SK-N-SH (cell line): ENCODE results near the gene RNLS. TPM values are rescaled to one million over a fixed set of nuclear protein-coding genes. Genes with fewer than 3 reads are reported as not detected.

ENCODE experiments used
- CTCF ChIA-PET: fragments of 300-600, 350-600 bp; formaldehyde crosslinking; extraction: SDS; loops from one replicate; lab custom pipeline; 2021; lab: Yijun Ruan, JAX
- POLR2A ChIA-PET: fragments of 350-600 bp; sonication (Branson Sonifier 250); formaldehyde crosslinking; extraction: SDS; loops from one replicate; lab custom pipeline; 2020; ENCODE audit warnings: antibody characterized with exemption, inconsistent platforms; lab: Yijun Ruan, JAX
- DNase-seq: peaks from one replicate; pipeline ENCODE4 v3.0.0; 2012
- H2AFZ ChIP-seq: fragments of 200-600 bp; sonication (generic); 2 replicates; pipeline ENCODE4 v1.8.1; 2016; ENCODE audit warnings: antibody characterized with exemption, mild to moderate bottlenecking, low read depth
- H3F3A ChIP-seq: fragments of 200-600 bp; sonication (generic); replicated peaks from 2 replicates; pipeline ENCODE3; 2016; ENCODE audit warnings: antibody characterized with exemption, mild to moderate bottlenecking; ENCODE audit not compliant: insufficient read depth
- H3K27ac ChIP-seq, 2 experiments: fragments of 200-500 bp in 1 of 2; fragments of 200-600 bp in 1 of 2; sonication (Bioruptor generic) in 1 of 2; sonication (generic), shearing (Covaris generic) in 1 of 2; 2 replicates each; pipeline versions ENCODE4 v1.5.1 to v1.6.1; 2014 to 2016; ENCODE audit warnings: low read depth in 2 of 2, inconsistent platforms in 1 of 2, low read length in 1 of 2, mild to moderate bottlenecking in 1 of 2, mixed read lengths in 1 of 2
- H3K27me3 ChIP-seq: fragments of 200-600 bp; sonication (generic), shearing (Covaris generic); 2 replicates; pipeline ENCODE4 v1.6.1; 2016; ENCODE audit warnings: mixed run types; ENCODE audit not compliant: insufficient read depth
- H3K36me3 ChIP-seq, 2 experiments: fragments of 200-500 bp in 1 of 2; fragments of 200-600 bp in 1 of 2; sonication (Bioruptor generic) in 1 of 2; sonication (generic) in 1 of 2; replicated peaks in 1 of 2; 2 replicates each; pipeline versions ENCODE3 to v1.5.1; 2014 to 2016; ENCODE audit warnings: low read length in 1 of 2, mild to moderate bottlenecking in 1 of 2; ENCODE audit not compliant: insufficient read depth in 2 of 2, control insufficient read depth in 1 of 2
- H3K4me1 ChIP-seq, 2 experiments: fragments of 200-500 bp in 1 of 2; fragments of 200-600 bp in 1 of 2; sonication (Bioruptor generic) in 1 of 2; sonication (generic), shearing (Covaris generic) in 1 of 2; 2 replicates each; pipeline versions ENCODE4 v1.5.1 to v1.6.1; 2014 to 2016; ENCODE audit warnings: low read depth in 1 of 2, low read length in 1 of 2, mixed run types in 1 of 2; ENCODE audit not compliant: insufficient read depth in 2 of 2, control insufficient read depth in 1 of 2
- H3K4me2 ChIP-seq: fragments of 200-600 bp; sonication (generic), shearing (Covaris generic); 2 replicates; pipeline ENCODE4 v1.6.1; 2017; ENCODE audit warnings: mixed run types
- H3K4me3 ChIP-seq, 2 experiments: fragments of 200-500 bp in 1 of 2; fragments of 200-600 bp in 1 of 2; sonication (Bioruptor generic) in 1 of 2; sonication (generic), shearing (Covaris generic) in 1 of 2; 2 replicates each; pipeline versions ENCODE4 v1.5.1 to v1.8.1; 2014 to 2016; ENCODE audit warnings: low read depth in 2 of 2, inconsistent platforms in 1 of 2, low read length in 1 of 2, mild to moderate bottlenecking in 1 of 2, mixed read lengths in 1 of 2, moderate library complexity in 1 of 2
- H3K79me2 ChIP-seq: fragments of 200-600 bp; sonication (generic); 2 replicates; pipeline ENCODE4 v1.8.1; 2017; ENCODE audit warnings: mild to moderate bottlenecking; ENCODE audit not compliant: insufficient read depth
- H3K9ac ChIP-seq: fragments of 200-600 bp; sonication (generic); 2 replicates; pipeline ENCODE4 v1.6.1; 2017; ENCODE audit warnings: mixed run types
- H3K9me2 ChIP-seq: fragments of 200-600 bp; sonication (generic); 2 replicates; pipeline ENCODE4 v1.6.1; 2017; ENCODE audit warnings: mixed run types
- H3K9me3 ChIP-seq: fragments of 200-600 bp; sonication (generic); 2 replicates; pipeline ENCODE4 v1.6.1; 2017; ENCODE audit warnings: mixed run types, mild to moderate bottlenecking, moderate library complexity
- H4K20me1 ChIP-seq: fragments of 200-600 bp; sonication (generic); 2 replicates; pipeline ENCODE4 v1.6.1; 2017; ENCODE audit warnings: mild to moderate bottlenecking, mixed run types; ENCODE audit not compliant: insufficient read depth
- CHD2 ChIP-seq: fragments of 150-350 bp; IDR thresholded peaks from 2 replicates; pipeline ENCODE4 v1.6.1; 2018; ENCODE audit warnings: low read length; ENCODE audit not compliant: partially characterized antibody
- ELF1 ChIP-seq: IDR thresholded peaks from 2 replicates; pipeline ENCODE4 v1.4.0; 2012
- EZH2phosphoT487 ChIP-seq: fragments of 200-600 bp; sonication (generic); IDR thresholded peaks from 2 replicates; pipeline ENCODE4 v1.6.1; 2017; ENCODE audit warnings: low read depth, mixed run types, mild to moderate bottlenecking, antibody characterized with exemption, moderate library complexity, borderline replicate concordance
- FOSL2 ChIP-seq: IDR thresholded peaks from 2 replicates; pipeline ENCODE4 v1.4.0; 2012; ENCODE audit warnings: low read depth, mild to moderate bottlenecking, moderate library complexity, borderline replicate concordance
- FOXJ3 ChIP-seq: sonication (generic); formaldehyde crosslinking; IDR thresholded peaks from 2 replicates; pipeline ENCODE4 v1.5.1; 2020; ENCODE audit warnings: mild to moderate bottlenecking, missing genetic modification reagents
- FOXM1 ChIP-seq: IDR thresholded peaks from 2 replicates; pipeline ENCODE4 v1.4.0; 2012; ENCODE audit warnings: low read depth, mild to moderate bottlenecking
- GABPA ChIP-seq: IDR thresholded peaks from 2 replicates; pipeline ENCODE4 v1.4.0; 2012; ENCODE audit warnings: low read depth, mild to moderate bottlenecking
- JUND ChIP-seq: IDR thresholded peaks from 2 replicates; pipeline ENCODE4 v1.4.0; 2012
- POLR2AphosphoS5 ChIP-seq: IDR thresholded peaks from 2 replicates; pipeline ENCODE4 v1.6.1; 2012; ENCODE audit warnings: low read depth, low read length
- RAD21 ChIP-seq: IDR thresholded peaks from 2 replicates; pipeline ENCODE4 v1.6.1; 2012; ENCODE audit warnings: mild to moderate bottlenecking, low read length
- RCOR1 ChIP-seq: fragments of 150-350 bp; IDR thresholded peaks from 2 replicates; pipeline ENCODE4 v1.6.1; 2017; ENCODE audit warnings: antibody characterized with exemption, low read length
- RFX5 ChIP-seq: IDR thresholded peaks from 2 replicates; pipeline ENCODE4 v1.6.1; 2012; ENCODE audit warnings: mild to moderate bottlenecking, improper control_type of control experiment, low read length
- RXRA ChIP-seq: IDR thresholded peaks from 2 replicates; pipeline ENCODE4 v1.4.0; 2012; ENCODE audit warnings: low read depth, mild to moderate bottlenecking, borderline replicate concordance
- SMC3 ChIP-seq: IDR thresholded peaks from 2 replicates; pipeline ENCODE4 v1.6.1; 2012; ENCODE audit warnings: low read depth, low read length, improper control_type of control experiment
- TCF12 ChIP-seq: IDR thresholded peaks from 2 replicates; pipeline ENCODE4 v1.4.0; 2012
- YY1 ChIP-seq: IDR thresholded peaks from 2 replicates; pipeline ENCODE4 v1.4.0; 2012; ENCODE audit warnings: low read depth, mild to moderate bottlenecking
- WGBS: methylation state at CpG from one replicate; pipeline ENCODE4 v1.1.6; 2017; ENCODE audit warnings: low lambda C conversion rate; 5-methylcytosine and 5-hydroxymethylcytosine counted together
- polyA plus RNA-seq, 3 experiments: library from polyadenylated mRNA; depleted of rRNA; stranded (reverse); fragments of >200 nt; gene quantifications; 2 replicates each; pipeline ENCODE4 v1.2.3, GENCODE V29; 2012
- TF ChIP-seq, protein P1 (sequence below): IDR thresholded peaks from 2 replicates; pipeline ENCODE4 v1.4.0; 2012; ENCODE audit warnings: low read depth, borderline replicate concordance
- TF ChIP-seq, protein P2 (sequence below): IDR thresholded peaks from 2 replicates; pipeline ENCODE4 v1.4.0; 2012; ENCODE audit warnings: low read depth, borderline replicate concordance
- TF ChIP-seq, protein P3 (sequence below): fragments of 150-350 bp; IDR thresholded peaks from 2 replicates; pipeline ENCODE4 v1.6.1; 2017; ENCODE audit warnings: antibody characterized with exemption, low read length, low read depth, borderline replicate concordance
- TF ChIP-seq, protein P4 (sequence below): fragments of 200-600 bp; sonication (generic); IDR thresholded peaks from 2 replicates; pipeline ENCODE4 v1.6.1; 2017; ENCODE audit warnings: antibody characterized with exemption, mild to moderate bottlenecking, moderate library complexity

RNLS gene
- polyA plus RNA-seq, 1 of the 3 experiments (the other 2 are of a cell fraction) = not detected

- no peaks in the 10 kb centered on the region for H3K9me2 ChIP-seq
- no peaks in the 10 kb centered on the region for H3F3A ChIP-seq
- H3K9ac ChIP-seq = no peak overlapping the region
- H3K9me3 ChIP-seq = no peaks in the 10 kb centered on the region
- H4K20me1 ChIP-seq = no peaks in the 10 kb centered on the region
- no peak for TF ChIP-seq EZH2phosphoT487
- TF ChIP-seq, protein P1, sequence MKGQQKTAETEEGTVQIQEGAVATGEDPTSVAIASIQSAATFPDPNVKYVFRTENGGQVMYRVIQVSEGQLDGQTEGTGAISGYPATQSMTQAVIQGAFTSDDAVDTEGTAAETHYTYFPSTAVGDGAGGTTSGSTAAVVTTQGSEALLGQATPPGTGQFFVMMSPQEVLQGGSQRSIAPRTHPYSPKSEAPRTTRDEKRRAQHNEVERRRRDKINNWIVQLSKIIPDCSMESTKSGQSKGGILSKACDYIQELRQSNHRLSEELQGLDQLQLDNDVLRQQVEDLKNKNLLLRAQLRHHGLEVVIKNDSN = no peak
- no peak for TF ChIP-seq FOSL2
- no peak for TF ChIP-seq JUND
- TF ChIP-seq, protein P2, sequence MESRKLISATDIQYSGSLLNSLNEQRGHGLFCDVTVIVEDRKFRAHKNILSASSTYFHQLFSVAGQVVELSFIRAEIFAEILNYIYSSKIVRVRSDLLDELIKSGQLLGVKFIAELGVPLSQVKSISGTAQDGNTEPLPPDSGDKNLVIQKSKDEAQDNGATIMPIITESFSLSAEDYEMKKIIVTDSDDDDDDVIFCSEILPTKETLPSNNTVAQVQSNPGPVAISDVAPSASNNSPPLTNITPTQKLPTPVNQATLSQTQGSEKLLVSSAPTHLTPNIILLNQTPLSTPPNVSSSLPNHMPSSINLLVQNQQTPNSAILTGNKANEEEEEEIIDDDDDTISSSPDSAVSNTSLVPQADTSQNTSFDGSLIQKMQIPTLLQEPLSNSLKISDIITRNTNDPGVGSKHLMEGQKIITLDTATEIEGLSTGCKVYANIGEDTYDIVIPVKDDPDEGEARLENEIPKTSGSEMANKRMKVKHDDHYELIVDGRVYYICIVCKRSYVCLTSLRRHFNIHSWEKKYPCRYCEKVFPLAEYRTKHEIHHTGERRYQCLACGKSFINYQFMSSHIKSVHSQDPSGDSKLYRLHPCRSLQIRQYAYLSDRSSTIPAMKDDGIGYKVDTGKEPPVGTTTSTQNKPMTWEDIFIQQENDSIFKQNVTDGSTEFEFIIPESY = no peak
- no peak for TF ChIP-seq ELF1
- TF ChIP-seq RXRA = no peak
- TF ChIP-seq FOXJ3 (CRISPR knock-in tag) = no peak
- no peak for TF ChIP-seq POLR2AphosphoS5
- no peak for TF ChIP-seq RCOR1
- no peak for TF ChIP-seq SMC3
- no peak for TF ChIP-seq RFX5
- no peak for TF ChIP-seq YY1
- TF ChIP-seq, protein P3, sequence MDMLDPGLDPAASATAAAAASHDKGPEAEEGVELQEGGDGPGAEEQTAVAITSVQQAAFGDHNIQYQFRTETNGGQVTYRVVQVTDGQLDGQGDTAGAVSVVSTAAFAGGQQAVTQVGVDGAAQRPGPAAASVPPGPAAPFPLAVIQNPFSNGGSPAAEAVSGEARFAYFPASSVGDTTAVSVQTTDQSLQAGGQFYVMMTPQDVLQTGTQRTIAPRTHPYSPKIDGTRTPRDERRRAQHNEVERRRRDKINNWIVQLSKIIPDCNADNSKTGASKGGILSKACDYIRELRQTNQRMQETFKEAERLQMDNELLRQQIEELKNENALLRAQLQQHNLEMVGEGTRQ = no peak
- no peak for TF ChIP-seq CHD2
- TF ChIP-seq TCF12 = no peak
- no peak for TF ChIP-seq FOXM1
- no peak for TF ChIP-seq GABPA
- TF ChIP-seq RAD21 = no peak
- TF ChIP-seq, protein P4, sequence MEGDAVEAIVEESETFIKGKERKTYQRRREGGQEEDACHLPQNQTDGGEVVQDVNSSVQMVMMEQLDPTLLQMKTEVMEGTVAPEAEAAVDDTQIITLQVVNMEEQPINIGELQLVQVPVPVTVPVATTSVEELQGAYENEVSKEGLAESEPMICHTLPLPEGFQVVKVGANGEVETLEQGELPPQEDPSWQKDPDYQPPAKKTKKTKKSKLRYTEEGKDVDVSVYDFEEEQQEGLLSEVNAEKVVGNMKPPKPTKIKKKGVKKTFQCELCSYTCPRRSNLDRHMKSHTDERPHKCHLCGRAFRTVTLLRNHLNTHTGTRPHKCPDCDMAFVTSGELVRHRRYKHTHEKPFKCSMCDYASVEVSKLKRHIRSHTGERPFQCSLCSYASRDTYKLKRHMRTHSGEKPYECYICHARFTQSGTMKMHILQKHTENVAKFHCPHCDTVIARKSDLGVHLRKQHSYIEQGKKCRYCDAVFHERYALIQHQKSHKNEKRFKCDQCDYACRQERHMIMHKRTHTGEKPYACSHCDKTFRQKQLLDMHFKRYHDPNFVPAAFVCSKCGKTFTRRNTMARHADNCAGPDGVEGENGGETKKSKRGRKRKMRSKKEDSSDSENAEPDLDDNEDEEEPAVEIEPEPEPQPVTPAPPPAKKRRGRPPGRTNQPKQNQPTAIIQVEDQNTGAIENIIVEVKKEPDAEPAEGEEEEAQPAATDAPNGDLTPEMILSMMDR = no peak
- no peak overlapping the region for H3K4me2 ChIP-seq
- no peak for DNase-seq
- no peaks in the 10 kb centered on the region for H3K36me3 ChIP-seq
- H3K4me3 ChIP-seq = no peak overlapping the region
- H2AFZ ChIP-seq = no peak overlapping the region
- WGBS = 94% methylated on average over 2 of the region's 2 CpGs
- H3K27ac ChIP-seq = no peak overlapping the region
- POLR2A ChIA-PET = no interaction called here
- CTCF ChIA-PET = interaction anchor here (1.6 kb wide), 1 partner anchor 89 kb away, joined by 5 read pairs; no protein-coding TSS in a partner anchor
- H3K4me1 ChIP-seq = peaks cover 0 to 16% of the 10 kb centered on the region in 2 experiments; a peak in 2 of 4 replicates
- H3K27me3 ChIP-seq = no peaks in the 10 kb centered on the region
- no peaks in the 10 kb centered on the region for H3K79me2 ChIP-seq
Observed at GRCh38 chr10:88478256-88478655, 104.9 kb downstream of the RNLS start.
